Thyroid gland (tissue), 4 donors: ENCODE measurements around the gene SAP30BP. TPM values are rescaled to one million over a fixed set of nuclear protein-coding genes. Genes with fewer than 3 reads are reported as not detected.

Source experiments
- DNase-seq, 2 donors: peaks; one replicate each; pipeline ENCODE4 v3.0.0-alpha.2; 2019
- H3K27ac ChIP-seq, 3 donors: fragments of 200-600 bp; sonication (generic); 1 replicate in 2 of 3; 2 replicates in 1 of 3; pipeline ENCODE4 v1.5.1; 2016 to 2019; ENCODE audit warnings: mild to moderate bottlenecking in 1 of 3, moderate library complexity in 1 of 3
- H3K27me3 ChIP-seq: fragments of 200-600 bp; sonication (generic); one replicate; pipeline ENCODE4 v1.5.1; 2019
- H3K36me3 ChIP-seq, 2 donors: fragments of 200-600 bp; sonication (generic); one replicate each; pipeline ENCODE4 v1.5.1; 2016 to 2019
- H3K4me1 ChIP-seq, 2 donors: fragments of 200-600 bp; sonication (generic); one replicate each; pipeline ENCODE4 v1.5.1; 2017 to 2019
- H3K4me3 ChIP-seq, 3 donors: fragments of 200-600 bp; sonication (generic); replicated peaks in 1 of 3; 1 replicate in 2 of 3; 2 replicates in 1 of 3; pipeline ENCODE4 v1.5.1; 2016; ENCODE audit warnings: mild to moderate bottlenecking in 1 of 3
- H3K9me3 ChIP-seq: fragments of 200-600 bp; sonication (generic); one replicate; pipeline ENCODE4 v1.5.1; 2017
- POLR2A ChIP-seq, 2 donors: fragments of 450-650 bp; IDR thresholded peaks; one replicate each; pipeline ENCODE4 v1.6.1; 2017; ENCODE audit warnings: antibody characterized with exemption in 2 of 2, mild to moderate bottlenecking in 2 of 2, moderate library complexity in 1 of 2
- WGBS, 2 donors: methylation state at CpG; one replicate each; pipeline ENCODE4 v1.1.5; 2017; 5-methylcytosine and 5-hydroxymethylcytosine counted together
- intact Hi-C: fragments of 100-400 bp; cut with DNase I; formaldehyde crosslinking; loops from one replicate; pipeline ENCODE4 v1.15.1; 2023
- total RNA-seq, 4 donors: library from RNA; depleted of rRNA; stranded (reverse); fragments of >200 nt; gene quantifications; one replicate each; pipeline ENCODE4 v1.2.3, GENCODE V29; 2016
- TF ChIP-seq, protein P1 (sequence below), 6 experiments: fragments of 200-600 bp in 3 of 6; fragments of 450-650 bp in 3 of 6; sonication (generic) in 3 of 6; IDR thresholded peaks; one replicate each; pipeline ENCODE4 v1.5.1; 2016 to 2019; ENCODE audit warnings: antibody characterized with exemption in 6 of 6, mild to moderate bottlenecking in 2 of 6, inconsistent platforms in 1 of 6, moderate library complexity in 1 of 6

Gene SAP30BP
- total RNA-seq, 4 donors from 2014 or later, result 52.5 to 83.6 (median 72.7) TPM

DNA sequence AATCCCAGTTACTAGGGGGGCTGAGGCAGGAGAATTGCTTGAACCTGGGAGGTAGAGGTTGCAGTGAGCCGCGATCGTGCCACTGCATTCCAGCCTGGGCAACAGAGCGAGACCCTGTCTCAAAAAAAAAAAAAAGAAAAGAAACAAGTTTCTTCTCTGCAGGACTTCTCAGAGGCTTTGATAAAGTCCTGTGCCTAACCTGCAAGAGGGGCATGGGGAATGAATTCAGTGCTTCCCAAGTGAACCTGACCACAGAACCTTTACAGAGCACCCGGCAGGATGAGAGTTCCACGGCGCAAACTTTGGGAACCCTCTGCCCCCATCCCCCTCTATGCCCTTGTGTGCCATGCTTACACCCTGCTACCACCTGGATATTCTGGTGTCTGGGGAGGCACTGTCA, 72.0 kb downstream of the SAP30BP start:
- no peaks in the 10 kb centered on the region for H3K36me3 ChIP-seq
- no peak overlapping the region for H3K4me3 ChIP-seq
- no peaks in the 10 kb centered on the region for H3K9me3 ChIP-seq
- H3K27ac ChIP-seq, result no peak overlapping the region
- no peak for TF ChIP-seq POLR2A (IDR thresholded peaks at IDR 0.05)
- TF ChIP-seq, protein P1, sequence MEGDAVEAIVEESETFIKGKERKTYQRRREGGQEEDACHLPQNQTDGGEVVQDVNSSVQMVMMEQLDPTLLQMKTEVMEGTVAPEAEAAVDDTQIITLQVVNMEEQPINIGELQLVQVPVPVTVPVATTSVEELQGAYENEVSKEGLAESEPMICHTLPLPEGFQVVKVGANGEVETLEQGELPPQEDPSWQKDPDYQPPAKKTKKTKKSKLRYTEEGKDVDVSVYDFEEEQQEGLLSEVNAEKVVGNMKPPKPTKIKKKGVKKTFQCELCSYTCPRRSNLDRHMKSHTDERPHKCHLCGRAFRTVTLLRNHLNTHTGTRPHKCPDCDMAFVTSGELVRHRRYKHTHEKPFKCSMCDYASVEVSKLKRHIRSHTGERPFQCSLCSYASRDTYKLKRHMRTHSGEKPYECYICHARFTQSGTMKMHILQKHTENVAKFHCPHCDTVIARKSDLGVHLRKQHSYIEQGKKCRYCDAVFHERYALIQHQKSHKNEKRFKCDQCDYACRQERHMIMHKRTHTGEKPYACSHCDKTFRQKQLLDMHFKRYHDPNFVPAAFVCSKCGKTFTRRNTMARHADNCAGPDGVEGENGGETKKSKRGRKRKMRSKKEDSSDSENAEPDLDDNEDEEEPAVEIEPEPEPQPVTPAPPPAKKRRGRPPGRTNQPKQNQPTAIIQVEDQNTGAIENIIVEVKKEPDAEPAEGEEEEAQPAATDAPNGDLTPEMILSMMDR (IDR thresholded peaks at IDR 0.05), result no peak
- intact Hi-C loops, result loop anchor here (5.0 kb wide), 1 partner anchor 122 kb away; no protein-coding TSS in a partner anchor
- H3K4me1 ChIP-seq, result no peaks in the 10 kb centered on the region
- no peaks in the 10 kb centered on the region for H3K27me3 ChIP-seq
- WGBS, 2 donors, result 85 to 90% methylated on average over 7 of the region's 7 CpGs
- no peak for DNase-seq

DNA sequence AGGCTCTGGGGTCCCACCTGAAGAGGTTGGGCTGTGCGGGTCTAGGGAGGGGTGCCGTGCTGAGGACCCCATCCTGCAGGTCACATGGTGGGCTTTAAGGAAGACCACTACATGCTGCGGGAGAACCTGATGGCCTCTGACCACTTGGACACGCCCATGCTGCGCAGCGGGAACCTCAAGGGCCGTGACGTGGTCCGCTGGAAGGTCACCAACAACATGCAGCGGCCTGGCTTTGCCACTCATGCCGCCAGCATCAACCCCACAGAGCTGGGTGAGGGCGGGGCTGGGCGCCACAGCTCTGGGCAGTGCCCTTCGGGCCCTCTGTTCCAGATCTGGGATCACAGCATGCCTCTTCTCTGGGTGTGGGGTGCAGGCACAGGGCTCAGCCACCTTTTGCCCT, 72.7 kb downstream of the SAP30BP start:
- intact Hi-C loops, result loop anchor here (5.0 kb wide), 1 partner anchor 122 kb away; no protein-coding TSS in a partner anchor
- no peaks in the 10 kb centered on the region for H3K4me1 ChIP-seq
- H3K9me3 ChIP-seq, result no peaks in the 10 kb centered on the region
- no peaks in the 10 kb centered on the region for H3K27me3 ChIP-seq
- no peak overlapping the region for H3K27ac ChIP-seq
- H3K4me3 ChIP-seq, result no peak overlapping the region
- 83 to 100% methylated on average over 2 to 7 of the region's 14 CpGs for WGBS, 2 donors
- no peak for DNase-seq
- no peak for TF ChIP-seq POLR2A (IDR thresholded peaks at IDR 0.05)
- TF ChIP-seq, protein P1 (IDR thresholded peaks at IDR 0.05), result no peak
- H3K36me3 ChIP-seq, result no peaks in the 10 kb centered on the region

DNA sequence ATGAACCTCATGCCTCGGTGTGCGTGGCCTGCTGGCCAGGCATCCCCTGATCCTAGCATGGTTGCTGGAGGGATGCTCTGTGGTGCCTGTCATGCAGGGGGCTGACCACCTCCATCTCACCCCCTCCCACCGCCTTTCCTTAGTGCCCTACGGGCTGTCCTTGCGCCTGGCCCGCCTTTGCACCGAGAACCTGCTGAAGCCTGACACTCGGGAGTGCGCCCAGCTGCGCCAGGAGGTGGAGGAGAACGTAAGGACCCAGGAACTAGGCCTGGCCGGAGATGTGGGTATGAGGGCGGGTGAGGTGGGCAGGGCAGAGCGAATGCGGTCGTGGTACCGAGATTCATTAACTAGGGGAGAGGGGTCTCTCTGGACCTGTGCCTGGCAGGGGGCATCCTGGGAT, 73.1 kb downstream of the SAP30BP start:
- intact Hi-C loops, result no loop called here
- DNase-seq, result no peak
- no peaks in the 10 kb centered on the region for H3K36me3 ChIP-seq
- no peaks in the 10 kb centered on the region for H3K27me3 ChIP-seq
- no peak overlapping the region for H3K4me3 ChIP-seq
- 90 to 93% methylated on average over 15 to 17 of the region's 17 CpGs for WGBS, 2 donors
- no peak for TF ChIP-seq POLR2A (IDR thresholded peaks at IDR 0.05)
- TF ChIP-seq, protein P1 (IDR thresholded peaks at IDR 0.05), result no peak
- no peak overlapping the region for H3K27ac ChIP-seq
- H3K4me1 ChIP-seq, result no peaks in the 10 kb centered on the region
- no peaks in the 10 kb centered on the region for H3K9me3 ChIP-seq

DNA sequence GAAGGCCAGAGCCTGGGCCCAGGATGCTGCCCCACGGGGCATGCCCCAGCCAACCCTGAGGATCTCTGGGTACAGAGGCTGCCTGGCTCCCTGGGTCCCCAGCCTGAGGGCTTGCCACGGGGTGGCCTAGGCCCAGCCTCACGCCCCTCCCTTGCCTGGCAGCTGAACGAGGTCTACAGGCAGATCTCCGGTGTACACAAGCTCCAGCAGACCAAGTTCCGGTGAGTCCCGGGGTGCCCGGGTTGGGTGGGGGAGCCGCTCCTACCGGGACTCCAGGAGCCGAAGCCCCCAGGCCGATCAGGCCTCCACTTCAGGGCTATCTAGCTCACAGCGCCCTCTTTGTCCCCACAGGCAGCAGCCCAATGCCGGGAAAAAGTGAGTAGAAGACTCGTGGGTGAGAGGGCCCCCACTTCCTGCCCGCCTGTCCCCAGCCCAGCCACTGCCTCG, 73.5 kb downstream of the SAP30BP start:
- Histone ChIP-seq H3K4me1 (no peaks in the 10 kb centered on the region), H3K36me3 (no peaks in the 10 kb centered on the region), H3K9me3 (no peaks in the 10 kb centered on the region), H3K4me3 (no peak overlapping the region), H3K27ac (no peak overlapping the region), H3K27me3 (no peaks in the 10 kb centered on the region)
- DNase-seq, result no peak
- 72 to 83% methylated on average over 10 to 14 of the region's 17 CpGs for WGBS, 2 donors
- TF ChIP-seq, protein P1 (IDR thresholded peaks at IDR 0.05), result no peak
- TF ChIP-seq POLR2A (IDR thresholded peaks at IDR 0.05), result no peak
- intact Hi-C loops, result no loop called here

DNA sequence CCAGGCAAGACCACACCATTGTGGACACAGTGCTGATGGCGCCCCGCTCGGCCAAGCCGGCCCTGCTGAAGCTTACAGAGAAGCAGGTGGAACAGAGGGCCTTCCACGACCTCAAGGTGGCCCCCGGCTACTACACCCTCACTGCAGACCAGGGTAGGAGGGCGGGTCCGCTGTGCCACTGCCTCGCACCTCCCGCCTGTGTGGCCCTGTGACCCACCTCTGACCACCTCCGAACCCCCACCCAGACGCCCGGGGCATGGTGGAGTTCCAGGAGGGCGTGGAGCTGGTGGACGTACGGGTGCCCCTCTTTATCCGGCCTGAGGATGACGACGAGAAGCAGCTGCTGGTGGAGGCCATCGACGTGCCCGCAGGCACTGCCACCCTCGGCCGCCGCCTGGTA, 75.2 kb downstream of the SAP30BP start:
- no peak for DNase-seq
- Histone ChIP-seq H3K9me3 (no peaks in the 10 kb centered on the region), H3K27me3 (no peaks in the 10 kb centered on the region), H3K4me3 (no peak overlapping the region), H3K36me3 (no peaks in the 10 kb centered on the region), H3K4me1 (no peaks in the 10 kb centered on the region), H3K27ac (no peak overlapping the region)
- intact Hi-C loops, result no loop called here
- TF ChIP-seq, protein P1 (IDR thresholded peaks at IDR 0.05), result no peak
- TF ChIP-seq POLR2A (IDR thresholded peaks at IDR 0.05), result no peak
- 91 to 96% methylated on average over 9 to 18 of the region's 25 CpGs for WGBS, 2 donors
